Measurements from ENCODE around the gene WHRN.

DNA sequence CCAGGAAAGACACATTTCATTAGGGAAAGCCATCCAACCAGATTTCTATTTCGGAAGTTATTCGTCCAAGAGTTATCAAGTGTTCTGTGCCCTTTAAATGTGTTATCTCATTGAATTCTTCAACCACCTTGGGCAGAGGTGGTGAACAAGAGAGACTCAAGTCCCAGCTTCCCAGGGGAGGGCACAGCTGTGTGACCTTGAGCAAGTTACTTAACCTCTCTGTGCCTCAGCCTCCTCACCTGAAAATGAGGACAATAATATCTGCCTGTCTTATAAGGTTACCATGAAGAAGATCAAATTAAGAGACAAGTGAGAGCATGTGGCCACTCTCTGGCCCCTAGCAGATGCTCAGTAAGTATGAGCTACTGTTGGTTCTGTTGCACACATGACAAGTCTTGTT lies 37.4 kb downstream of the WHRN start:
- TF ChIP-seq, protein P1, sequence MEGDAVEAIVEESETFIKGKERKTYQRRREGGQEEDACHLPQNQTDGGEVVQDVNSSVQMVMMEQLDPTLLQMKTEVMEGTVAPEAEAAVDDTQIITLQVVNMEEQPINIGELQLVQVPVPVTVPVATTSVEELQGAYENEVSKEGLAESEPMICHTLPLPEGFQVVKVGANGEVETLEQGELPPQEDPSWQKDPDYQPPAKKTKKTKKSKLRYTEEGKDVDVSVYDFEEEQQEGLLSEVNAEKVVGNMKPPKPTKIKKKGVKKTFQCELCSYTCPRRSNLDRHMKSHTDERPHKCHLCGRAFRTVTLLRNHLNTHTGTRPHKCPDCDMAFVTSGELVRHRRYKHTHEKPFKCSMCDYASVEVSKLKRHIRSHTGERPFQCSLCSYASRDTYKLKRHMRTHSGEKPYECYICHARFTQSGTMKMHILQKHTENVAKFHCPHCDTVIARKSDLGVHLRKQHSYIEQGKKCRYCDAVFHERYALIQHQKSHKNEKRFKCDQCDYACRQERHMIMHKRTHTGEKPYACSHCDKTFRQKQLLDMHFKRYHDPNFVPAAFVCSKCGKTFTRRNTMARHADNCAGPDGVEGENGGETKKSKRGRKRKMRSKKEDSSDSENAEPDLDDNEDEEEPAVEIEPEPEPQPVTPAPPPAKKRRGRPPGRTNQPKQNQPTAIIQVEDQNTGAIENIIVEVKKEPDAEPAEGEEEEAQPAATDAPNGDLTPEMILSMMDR (IDR thresholded peaks at IDR 0.05; ENCODE audit: insufficient read depth, low read length, poor library complexity, severe bottlenecking) = no peak
- no peak for TF ChIP-seq EZH2phosphoT487 (conservative IDR thresholded peaks at IDR 0.05; ENCODE audit: low read length)
